HG03064 (cell line): ENCODE data around the gene PGR.

Experiments used
- ATAC-seq: cut with Tn5 transposase; IDR thresholded peaks from one replicate; pipeline ENCODE4 v1.9.1; 2021; ENCODE audit warnings: low read depth; ENCODE audit not compliant: unreplicated experiment

PGR gene

DNA sequence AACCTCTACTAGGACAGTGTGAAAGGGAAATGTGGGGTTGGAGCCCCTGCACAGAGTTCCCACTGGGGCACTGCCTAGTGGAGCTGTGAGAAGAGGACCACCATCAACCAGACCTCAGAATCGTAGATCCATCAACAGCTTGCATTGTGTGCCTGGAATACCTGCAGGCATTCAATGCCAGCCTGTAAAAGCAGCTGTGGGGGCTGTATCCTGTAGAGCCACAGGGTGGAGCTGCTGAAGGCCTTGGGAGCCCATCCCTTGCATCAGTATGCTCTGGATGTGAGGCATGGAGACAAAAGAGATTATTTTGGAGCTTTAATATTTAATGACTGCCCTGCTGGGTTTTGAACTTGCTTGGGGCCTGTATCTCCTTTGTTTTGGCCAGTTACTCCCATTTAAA lies 46.3 kb downstream of the PGR start:
- ATAC-seq = no peak

DNA sequence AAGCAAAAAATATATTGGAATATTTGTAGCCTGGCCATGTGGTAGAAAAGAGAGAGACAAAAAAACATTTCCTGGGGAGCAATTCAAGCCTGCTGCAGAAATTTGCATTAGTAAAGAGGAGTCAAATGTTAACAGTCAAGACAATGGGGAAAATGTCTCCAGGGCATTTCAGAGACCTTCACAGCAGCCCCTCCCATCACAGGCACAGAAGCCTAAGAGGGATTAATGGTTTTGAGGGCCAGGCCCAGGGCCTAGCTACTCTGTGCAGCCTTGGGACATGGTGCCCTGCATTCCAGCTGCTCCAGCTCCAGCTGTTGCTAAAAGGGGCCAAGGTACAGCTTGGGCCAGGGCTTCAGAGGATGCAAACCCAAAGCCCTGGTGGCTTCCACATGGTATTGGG lies 46.8 kb downstream of the PGR start:
- no peak for ATAC-seq

DNA sequence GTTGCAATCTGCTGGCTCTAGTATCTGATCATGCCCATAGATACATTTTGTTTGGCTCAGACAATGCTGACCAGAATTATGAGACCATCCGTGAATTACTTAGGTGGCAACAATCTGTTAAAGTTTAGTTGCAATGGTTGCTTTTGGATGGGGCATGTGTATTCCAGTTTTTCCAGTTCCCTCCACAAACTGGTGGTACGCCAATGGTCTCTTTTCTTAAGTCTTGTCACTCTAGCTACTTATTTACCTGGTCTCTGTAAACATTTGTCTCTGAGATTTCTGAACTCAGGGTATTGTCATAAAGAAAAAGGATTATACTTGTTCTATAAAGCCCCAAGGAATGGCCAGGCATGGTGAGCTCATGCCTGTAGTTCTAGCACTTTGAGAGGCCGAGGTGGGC lies 65.9 kb downstream of the PGR start:
- ATAC-seq = no peak

DNA sequence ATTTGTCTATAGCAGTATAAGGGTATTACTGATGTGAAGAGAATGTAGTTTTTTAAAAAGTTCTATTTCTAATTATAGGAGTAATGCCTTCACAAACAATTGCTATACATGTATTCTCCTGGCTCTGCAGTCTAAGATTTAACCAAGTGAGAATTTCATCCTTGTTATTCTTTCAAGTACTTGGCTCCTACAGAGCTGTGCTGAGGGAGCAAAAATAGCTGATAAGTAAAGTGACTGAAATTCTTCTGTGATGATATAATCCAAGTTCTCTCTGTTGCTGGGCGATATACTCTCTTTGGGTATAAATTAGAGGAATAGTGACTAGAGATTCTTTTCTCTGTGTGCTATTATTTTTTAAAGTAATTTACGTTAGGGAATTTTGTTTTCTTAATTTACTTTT lies 68.0 kb downstream of the PGR start:
- ATAC-seq = no peak

DNA sequence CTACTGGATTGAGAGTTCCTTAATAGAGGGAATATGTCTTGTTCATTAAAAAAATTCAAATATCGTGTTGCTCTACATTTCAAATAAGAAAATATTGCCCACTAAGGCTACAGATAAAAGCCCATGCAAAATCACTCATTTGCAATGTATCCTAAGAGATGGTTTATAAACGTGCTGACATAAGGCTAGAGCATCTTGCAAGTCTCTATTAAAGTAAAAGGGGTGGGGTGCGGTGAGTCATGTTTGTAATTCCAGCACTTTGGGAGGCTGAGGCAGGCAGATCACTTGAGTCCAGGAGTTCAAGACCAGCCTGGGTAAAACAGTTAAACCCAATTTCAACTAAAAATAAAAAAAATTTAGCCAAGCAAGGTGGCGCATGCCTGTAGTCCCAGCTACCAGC lies 70.3 kb downstream of the PGR start:
- ATAC-seq = no peak

DNA sequence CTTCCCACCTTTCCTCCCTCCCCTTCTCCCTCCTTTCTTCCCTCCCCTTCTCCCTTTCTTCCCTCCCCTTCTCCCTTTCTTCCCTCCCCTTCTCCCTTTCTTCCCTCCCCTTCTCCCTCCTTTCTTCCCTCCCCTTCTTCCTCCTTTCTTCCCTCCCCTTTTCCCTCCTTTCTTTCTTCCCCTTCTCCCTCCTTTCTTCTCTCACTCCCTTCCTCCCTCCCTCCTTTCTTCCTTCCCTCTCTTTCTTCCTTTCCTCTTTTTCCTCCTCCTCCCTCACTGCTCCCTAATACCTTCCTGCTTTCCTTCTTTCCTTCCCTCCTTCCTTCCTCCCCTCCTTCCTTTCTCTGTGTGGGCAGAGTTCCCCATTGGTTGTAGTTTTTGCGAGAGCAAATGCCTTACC lies 76.1 kb downstream of the PGR start:
- ATAC-seq = no peak

DNA sequence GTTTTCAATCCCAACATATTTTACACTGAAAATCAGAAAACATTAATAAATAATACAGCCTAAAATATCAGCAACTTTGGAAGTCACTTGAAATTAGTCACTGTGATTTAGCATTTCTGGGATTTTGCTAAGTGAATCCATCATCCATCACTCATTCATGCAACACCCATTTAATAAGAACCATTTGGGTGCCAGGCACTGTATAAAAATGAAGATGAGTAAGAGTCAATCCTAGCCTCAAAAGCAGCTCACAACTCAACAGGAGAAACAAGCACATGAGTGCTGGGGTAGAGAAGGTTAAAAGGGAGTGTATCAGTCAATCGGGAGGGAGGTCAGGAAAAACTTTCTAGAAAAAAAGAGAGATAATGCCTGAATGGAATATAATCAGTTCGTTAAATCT lies 77.9 kb downstream of the PGR start:
- ATAC-seq = no peak

DNA sequence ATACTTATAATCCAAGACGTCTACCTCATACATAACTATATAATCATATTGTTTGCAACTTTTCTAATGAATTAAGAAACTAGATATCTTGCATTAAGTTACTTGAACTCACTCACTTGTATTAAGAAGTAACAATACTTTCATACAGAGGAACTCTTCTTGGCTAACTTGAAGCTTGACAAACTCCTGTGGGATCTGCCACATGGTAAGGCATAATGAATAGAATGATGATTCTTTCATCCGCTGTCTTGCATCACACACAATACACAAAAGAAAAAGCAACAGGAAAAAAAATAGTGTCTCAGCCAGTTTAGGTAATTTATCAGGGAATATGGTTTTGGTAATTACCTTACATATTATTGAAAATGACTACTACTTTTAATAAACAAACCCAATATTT lies 79.8 kb downstream of the PGR start:
- ATAC-seq = no peak

DNA sequence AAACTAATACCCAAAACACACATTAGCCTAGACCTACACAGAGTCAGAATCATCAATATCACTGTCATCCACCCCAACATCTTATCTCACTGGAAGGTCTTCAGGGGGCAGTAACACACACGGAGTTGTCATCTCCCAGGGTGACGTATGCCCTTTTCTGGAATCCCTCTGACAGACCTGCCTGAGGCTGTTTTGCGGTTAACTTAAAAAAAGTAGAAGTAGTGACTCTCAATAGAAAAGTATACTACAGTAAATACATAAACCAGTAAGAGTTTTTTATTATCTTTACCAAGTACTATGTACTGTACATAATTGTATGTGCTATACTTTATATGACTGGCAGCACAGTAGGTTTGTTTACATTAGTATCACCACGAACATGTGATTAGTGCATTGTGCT lies 80.5 kb downstream of the PGR start:
- ATAC-seq = no peak

DNA sequence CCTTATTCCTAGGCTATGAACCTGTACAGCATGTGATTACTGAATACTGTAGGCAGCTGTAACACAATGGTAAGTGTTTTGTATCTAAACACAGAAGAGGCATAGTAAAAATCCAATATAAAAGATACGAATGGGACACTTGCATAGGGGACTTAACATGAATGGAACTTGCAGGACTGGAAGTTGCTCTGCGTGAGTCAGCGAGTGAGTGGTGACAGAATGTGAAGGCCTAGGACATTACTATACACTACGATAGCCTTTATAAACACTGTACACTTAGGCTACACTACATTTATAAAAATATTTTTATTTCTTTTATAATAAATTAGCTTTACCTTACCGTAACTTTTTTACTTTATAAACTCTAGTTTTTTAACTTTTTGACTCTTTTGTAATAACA lies 81.1 kb downstream of the PGR start:
- ATAC-seq = no peak

DNA sequence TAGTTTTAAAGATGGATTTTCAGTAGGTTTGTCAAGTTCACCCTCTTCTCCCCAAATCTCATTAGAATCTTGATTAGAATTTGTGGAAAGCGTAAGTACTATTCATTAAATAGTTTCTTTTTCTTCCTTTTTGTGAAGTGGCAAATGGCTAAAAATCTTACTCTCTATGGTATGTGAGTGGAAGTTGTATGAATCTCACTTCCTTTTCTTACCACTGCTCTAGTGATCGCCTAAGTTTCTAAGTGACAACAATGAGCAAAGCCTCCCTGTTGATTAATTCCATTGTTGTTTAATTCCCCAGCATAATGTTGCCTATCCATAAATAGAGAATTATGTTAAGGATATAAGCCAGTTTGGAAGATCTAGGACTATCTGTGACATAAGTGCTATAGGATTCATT lies 82.7 kb downstream of the PGR start:
- ATAC-seq = no peak

DNA sequence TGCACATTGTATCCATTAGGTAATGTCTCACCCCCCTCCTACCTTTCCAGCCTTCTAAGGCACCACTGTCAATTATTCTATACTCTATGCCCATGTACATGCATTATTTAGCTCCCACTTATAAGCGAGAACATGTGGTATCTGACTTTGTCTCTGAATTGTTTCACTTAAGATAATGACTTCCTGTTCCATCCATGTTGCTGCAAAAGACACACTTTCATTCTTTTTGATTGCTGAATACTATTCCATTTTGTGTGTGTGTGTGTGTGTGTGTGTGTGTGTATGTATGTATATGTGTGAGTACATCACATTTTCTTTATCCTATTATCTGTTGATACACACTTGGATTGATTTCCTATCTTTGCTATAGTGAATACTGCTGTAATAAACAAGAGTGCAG lies 84.2 kb downstream of the PGR start:
- no peak for ATAC-seq

DNA sequence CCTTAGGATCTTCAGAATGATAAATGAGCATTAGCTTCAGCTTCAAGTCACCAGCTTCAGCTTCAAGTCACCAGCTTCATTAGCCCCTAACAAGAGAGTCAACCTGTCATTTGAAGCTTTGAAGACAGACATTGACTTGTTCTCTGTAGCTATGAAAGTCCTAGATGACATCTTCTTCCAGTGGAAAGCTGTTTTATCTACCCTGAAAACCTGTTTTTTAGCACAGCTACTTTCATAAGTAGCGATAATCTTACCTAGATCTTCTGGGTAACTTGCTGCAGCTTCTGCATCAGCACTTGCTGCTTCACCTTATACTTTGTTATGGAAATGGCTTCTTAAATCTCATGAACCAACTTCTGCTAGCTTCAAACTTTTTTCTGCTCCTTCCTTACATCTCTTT lies 85.7 kb downstream of the PGR start:
- no peak for ATAC-seq

DNA sequence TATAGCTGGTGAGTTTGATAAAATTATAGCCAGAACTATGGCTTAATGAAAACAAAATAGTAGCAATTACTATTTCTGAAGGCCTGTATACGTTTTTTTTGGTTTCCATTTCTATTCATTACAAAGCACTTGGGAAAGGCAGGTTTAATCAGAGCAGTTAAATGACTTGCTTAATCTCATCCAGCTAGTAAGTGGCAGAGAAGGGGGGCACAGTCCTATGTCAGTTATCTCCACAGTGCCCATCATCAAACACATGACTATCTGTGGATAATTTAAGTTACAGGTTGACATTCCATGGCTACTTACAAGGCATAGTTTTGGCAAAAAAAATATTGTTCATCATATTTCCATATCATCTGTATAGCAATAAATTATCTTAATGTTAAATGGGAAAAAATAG lies 93.7 kb downstream of the PGR start:
- no peak for ATAC-seq

DNA sequence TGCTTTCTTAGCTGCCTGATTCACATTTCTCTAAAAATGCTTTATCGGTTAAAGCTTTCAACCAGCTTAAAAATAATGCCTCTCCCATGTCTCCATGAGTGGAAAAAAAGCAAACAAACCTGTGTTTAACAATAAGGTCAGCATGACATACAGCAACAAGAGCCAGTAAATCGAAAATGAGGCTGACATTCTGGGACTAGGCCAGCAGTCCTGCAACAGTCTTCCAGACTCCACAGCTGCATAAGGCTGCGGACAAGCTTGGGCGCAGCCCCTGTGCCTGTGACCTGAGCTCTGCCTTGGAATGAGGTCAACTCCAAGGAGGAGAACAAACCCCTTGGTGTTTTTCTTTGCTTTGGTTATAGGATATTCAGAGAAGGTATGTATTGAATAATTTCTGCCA lies 95.5 kb downstream of the PGR start:
- ATAC-seq = no peak

DNA sequence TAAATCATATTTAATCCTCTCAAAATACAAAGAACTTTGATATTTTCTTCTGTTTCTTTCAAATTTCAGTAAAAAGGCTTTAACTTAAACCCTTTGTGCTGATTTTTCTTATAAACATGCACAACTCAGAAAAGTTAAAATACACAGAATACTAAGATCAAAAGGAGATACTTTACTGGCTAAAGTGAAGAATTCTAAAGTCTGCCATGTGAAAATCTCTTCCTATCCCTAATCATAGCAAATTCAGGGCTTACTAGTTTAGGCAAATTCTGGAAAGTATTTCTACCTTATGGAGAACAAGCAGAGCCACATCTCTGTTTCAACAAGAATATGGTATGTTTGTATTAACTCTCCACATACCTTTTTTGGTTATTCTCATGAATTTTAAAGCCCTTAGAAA lies 96.6 kb downstream of the PGR start:
- ATAC-seq = no peak

DNA sequence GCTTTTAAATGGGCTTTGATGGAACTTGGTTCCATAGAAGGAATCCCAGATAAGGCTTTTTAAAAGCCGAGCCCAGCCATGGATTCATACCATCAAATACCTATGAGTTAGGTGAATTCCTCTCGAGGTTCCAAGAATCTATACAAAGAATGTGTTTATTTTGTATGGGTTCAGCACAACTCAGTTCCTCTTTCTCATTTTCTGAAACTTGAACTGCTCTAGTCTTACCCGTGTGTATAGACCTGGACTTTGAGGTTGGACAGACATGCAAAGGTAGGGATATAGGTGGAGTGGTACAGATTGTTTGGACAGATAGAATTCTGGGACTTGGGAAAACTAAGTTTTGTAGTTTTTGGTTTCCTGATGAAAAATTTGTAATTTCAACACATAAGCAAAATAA lies 97.9 kb downstream of the PGR start:
- no peak for ATAC-seq

DNA sequence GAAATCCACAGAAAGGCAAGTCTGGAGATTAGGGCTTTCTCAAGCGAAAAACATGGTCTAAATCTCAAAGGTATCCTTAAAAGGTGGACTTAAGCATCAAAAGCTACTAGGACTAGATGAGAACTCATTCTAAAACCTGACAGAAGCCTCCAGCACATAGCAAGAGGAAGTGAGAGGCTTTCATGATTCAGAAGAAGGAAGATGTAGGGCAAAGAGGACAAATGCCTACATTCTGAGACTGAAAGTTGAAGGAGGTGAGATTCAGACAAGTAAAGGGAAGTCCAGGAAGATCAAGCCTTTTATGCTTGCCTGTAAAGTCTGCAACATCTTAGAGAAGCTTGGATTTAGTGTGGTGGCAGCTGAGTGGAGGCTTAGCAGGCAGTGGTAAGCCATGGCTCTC lies 98.9 kb downstream of the PGR start:
- no peak for ATAC-seq

DNA sequence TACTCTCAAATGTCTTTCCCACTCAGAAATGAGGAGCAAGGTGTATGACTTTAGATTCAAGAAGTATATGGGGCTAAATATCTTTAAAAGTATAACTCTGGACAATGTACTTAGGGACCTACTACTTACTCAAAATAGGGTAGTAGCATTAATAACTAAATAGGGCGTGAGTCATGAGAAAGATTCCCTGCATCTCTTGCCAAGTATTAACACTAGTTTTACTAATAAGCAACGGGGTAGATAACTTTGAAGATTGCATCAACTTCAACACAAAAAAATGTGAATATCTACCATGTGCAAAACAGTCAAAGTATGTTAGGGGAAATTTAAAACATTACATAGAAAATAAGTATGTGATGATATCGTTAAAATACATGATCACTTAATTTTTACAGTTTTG lies 99.6 kb downstream of the PGR start:
- no peak for ATAC-seq

DNA sequence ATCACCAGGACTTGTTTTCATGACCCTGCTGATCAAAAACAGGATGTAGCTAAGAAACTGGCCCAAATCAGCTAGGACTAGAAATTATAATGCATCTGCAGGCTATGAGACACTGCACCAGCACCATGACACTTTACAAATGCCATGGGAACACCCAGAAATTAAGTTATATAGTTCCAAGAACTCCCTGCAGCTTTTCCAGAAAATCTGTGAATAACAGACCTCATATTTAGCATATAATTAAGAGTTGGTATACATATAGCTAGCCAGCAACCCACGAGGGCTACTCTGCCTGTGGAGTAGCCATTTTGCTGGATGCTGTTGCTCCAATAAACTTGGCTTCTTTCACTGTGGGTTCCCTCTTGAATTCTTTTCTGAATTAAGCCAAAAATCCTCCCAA lies 101.0 kb downstream of the PGR start:
- ATAC-seq = no peak

DNA sequence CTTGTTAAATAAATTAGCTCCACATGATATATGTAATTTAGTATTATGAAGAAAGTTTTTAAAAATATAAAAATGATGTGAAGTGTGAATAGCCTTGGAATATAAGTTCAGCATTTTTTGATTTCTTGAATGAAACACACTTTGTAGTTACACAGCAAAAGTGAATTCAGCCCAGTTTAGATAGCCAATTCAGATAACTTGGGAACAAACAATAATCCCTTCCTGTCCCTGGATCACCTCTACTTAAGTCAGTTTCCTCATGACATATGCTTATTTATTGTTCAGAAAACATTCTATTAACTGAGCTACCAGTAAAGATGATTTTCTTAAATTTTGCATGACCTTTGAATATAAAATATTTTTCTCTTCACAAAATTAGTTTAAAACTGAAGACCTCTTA lies 107.4 kb downstream of the PGR start:
- no peak for ATAC-seq

DNA sequence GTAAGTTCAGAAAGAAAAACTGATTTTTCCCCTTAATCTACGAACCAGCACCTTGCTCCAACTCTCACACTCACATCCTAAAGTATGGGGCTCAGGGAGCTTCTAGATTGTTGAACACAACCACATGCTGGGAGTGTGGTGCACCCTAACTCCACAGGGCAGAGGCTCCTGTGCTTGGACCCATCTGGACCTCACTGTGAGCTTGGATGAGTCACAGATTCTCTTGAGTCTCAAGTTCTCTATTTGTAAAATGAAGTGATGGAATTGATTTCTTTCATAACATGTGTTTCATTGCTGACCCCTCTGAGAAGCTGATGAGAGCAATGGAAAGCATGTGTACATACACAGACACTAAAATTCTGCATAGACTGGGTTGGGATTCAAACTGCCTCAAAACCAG lies 109.7 kb downstream of the PGR start:
- ATAC-seq = no peak

DNA sequence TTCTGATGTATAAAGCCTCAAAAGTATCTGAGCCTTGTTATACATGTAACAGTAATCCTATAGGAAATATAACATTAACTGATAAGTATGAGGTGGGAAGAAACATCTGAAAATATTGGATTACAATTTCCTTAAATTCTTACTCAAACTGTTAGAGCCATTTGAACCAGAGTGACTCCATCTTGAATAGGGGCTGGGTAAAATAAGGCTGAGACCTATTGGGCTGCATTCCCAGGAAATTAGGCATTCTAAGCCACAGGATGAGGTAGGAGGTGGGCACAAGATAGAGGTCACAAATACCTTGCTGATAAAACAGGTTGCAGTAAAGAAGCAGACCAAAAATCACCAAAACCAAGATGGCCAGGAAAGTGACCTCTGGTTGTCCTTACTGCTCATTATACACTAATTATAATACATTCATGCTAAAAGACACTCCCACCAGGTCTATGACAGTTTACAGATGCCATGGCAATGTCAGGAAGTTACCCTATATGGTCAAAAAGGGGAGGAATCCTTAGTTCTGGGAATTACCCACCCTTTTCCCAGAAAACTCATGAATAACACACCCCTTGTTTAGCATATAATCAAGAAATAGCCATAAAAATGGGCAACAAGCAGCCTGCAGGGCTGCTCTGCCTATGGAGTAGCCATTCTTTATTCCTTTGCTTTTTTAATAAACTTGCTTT lies 114.9 kb downstream of the PGR start:
- no peak for ATAC-seq
